Aorta (tissue), 5 donors: ENCODE results near the gene LGALS3. TPM values are rescaled to one million over a fixed set of nuclear protein-coding genes. Genes with fewer than 3 reads are reported as not detected.

Experiments
- ATAC-seq: fragments of 200-7000 bp; cut with Tn5 transposase; one replicate; pipeline ENCODE4 v1.9.1; 2022; ENCODE audit warnings: moderate library complexity; ENCODE audit not compliant: low FRiP score
- DNase-seq, 2 donors: peaks; one replicate each; pipeline ENCODE4 v3.0.0-alpha.2; 2020
- H3K27ac ChIP-seq, 2 donors: one replicate each; pipeline ENCODE4 v1.5.1; 2013; ENCODE audit warnings: low read length in 2 of 2, mild to moderate bottlenecking in 2 of 2, moderate library complexity in 2 of 2, control low read depth in 1 of 2, inconsistent platforms in 1 of 2, low read depth in 1 of 2
- H3K27me3 ChIP-seq, 2 donors: one replicate each; pipeline ENCODE4 v1.6.1; 2013; ENCODE audit warnings: control low read depth in 1 of 2, low read length in 1 of 2, mild to moderate bottlenecking in 1 of 2, moderate library complexity in 1 of 2; ENCODE audit not compliant: insufficient read depth in 2 of 2, control insufficient read depth in 1 of 2
- H3K36me3 ChIP-seq, 2 donors: one replicate each; pipeline ENCODE4 v1.6.1; 2013; ENCODE audit warnings: control low read depth in 1 of 2, low read length in 1 of 2, mild to moderate bottlenecking in 1 of 2; ENCODE audit not compliant: insufficient read depth in 2 of 2, control insufficient read depth in 1 of 2
- H3K4me1 ChIP-seq, 2 donors: one replicate each; pipeline ENCODE4 v1.6.1; 2013; ENCODE audit warnings: low read length in 2 of 2, control low read depth in 1 of 2, mild to moderate bottlenecking in 1 of 2, moderate library complexity in 1 of 2; ENCODE audit not compliant: insufficient read depth in 2 of 2, control insufficient read depth in 1 of 2
- H3K4me3 ChIP-seq, 2 donors: one replicate each; pipeline ENCODE4 v1.5.1; 2013; ENCODE audit warnings: low read length in 2 of 2, control low read depth in 1 of 2, mild to moderate bottlenecking in 1 of 2
- H3K9me3 ChIP-seq: one replicate; pipeline ENCODE4 v1.6.1; 2013; ENCODE audit warnings: mild to moderate bottlenecking, low read length; ENCODE audit not compliant: control insufficient read depth
- WGBS, 2 donors: extraction: QIAGEN DNeasy Blood & Tissue Kit; methylation state at CpG; one replicate each; pipeline ENCODE4 v1.1.7; 2013; 5-methylcytosine and 5-hydroxymethylcytosine counted together
- intact Hi-C, 2 donors: fragments of 100-400 bp; cut with DNase I; formaldehyde crosslinking; loops; one replicate each; pipeline versions ENCODE4 v1.14.2 to v1.15.0; 2022
- polyA plus RNA-seq, 2 donors: library from polyadenylated mRNA; stranded (reverse); fragments of 200-250 nt; gene quantifications; one replicate each; pipeline ENCODE4 v1.2.3, GENCODE V29; 2013
- total RNA-seq, 2 donors: library from RNA; stranded (reverse); fragmentation: NEBNext Ultra II Directional; extraction: Animal tissue kit (Norgen Biotek cat#: 25700); gene quantifications; one replicate each; pipeline ENCODE4 v1.2.1, GENCODE V29; 2021
- donor health status: healthy with polysubstance abuse.
- donor health status: Bipolar disorder and iron deficiency.
- donor health status: DM: no; HTN: no; CAD: no.
- donor health status: DM: no; HTN: no; CAD: no.
- donor health status: DM: yes; HTN: yes; CAD: no.

The LGALS3 gene
- total and polyA plus RNA-seq, 4 donors, result 104 to 547 (median 213) TPM

GRCh38 chr14:55151601-55152000 is 22.5 kb downstream of the LGALS3 start:
- ATAC-seq (no peak), DNase-seq (no peak)
- intact Hi-C loops, result no loop called here
- H3K27me3 ChIP-seq, result no peaks in the 10 kb centered on the region
- H3K27ac ChIP-seq, result no peak overlapping the region
- H3K4me1 ChIP-seq, result no peaks in the 10 kb centered on the region
- WGBS, 2 donors, result 89 to 92% methylated on average over 1 of the region's 1 CpG
- no peaks in the 10 kb centered on the region for H3K36me3 ChIP-seq
- H3K9me3 ChIP-seq, result no peaks in the 10 kb centered on the region
- H3K4me3 ChIP-seq, result no peak overlapping the region

GRCh38 chr14:55152052-55152753 is 23.2 kb downstream of the LGALS3 start:
- H3K9me3 ChIP-seq, result no peaks in the 10 kb centered on the region
- no peak for ATAC-seq
- H3K27ac ChIP-seq, result no peak overlapping the region
- H3K4me1 ChIP-seq, result no peaks in the 10 kb centered on the region
- no peaks in the 10 kb centered on the region for H3K27me3 ChIP-seq
- no peak overlapping the region for H3K4me3 ChIP-seq
- DNase-seq, result no peak
- no peaks in the 10 kb centered on the region for H3K36me3 ChIP-seq
- intact Hi-C loops, result no loop called here
- WGBS, 2 donors, result 81 to 86% methylated on average over 1 of the region's 1 CpG

- no peak overlapping the region for H3K4me3 ChIP-seq
- H3K9me3 ChIP-seq, result no peaks in the 10 kb centered on the region
- DNase-seq, result no peak
- no peaks in the 10 kb centered on the region for H3K4me1 ChIP-seq
- no peak overlapping the region for H3K27ac ChIP-seq
- WGBS, 2 donors, result 94 to 97% methylated on average over 3 of the region's 3 CpGs
- no peak for ATAC-seq
- no peaks in the 10 kb centered on the region for H3K27me3 ChIP-seq
- intact Hi-C loops, result no loop called here
- H3K36me3 ChIP-seq, result no peaks in the 10 kb centered on the region
Observed at GRCh38 chr14:55153951-55154350, 24.9 kb downstream of the LGALS3 start.

- Histone ChIP-seq H3K4me3 (no peak overlapping the region), H3K27ac (no peak overlapping the region), H3K36me3 (no peaks in the 10 kb centered on the region), H3K4me1 (no peaks in the 10 kb centered on the region), H3K27me3 (no peaks in the 10 kb centered on the region), H3K9me3 (no peaks in the 10 kb centered on the region)
- 89 to 91% methylated on average over 1 of the region's 1 CpG for WGBS, 2 donors
- intact Hi-C loops, result no loop called here
- no peak for ATAC-seq
- no peak for DNase-seq
Observed at GRCh38 chr14:55157080-55157479, 28.0 kb downstream of the LGALS3 start.

DNA sequence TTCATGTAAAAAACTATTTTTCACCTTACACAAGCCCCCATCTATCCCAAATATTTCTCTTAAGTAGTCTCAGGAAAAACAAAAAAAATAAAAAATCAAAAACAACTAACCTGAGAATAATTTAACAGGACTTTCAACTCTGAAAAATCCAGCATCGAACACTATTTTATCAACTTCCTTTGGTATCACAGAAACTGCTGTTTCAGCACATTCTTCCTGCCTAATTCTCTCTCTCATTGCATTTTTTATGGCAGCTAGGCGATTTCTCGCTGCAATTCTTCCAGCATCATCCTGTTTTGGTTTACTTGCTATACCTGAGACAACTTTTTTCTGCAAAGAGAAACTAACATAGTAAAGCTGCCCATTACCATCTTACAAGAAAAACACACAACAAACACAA is 29.4 kb downstream of the LGALS3 start:
- intact Hi-C loops, result loop anchor here in 1 of 2 donors (2.0 kb wide), 1 partner anchor 70 kb away; no protein-coding TSS in a partner anchor

GRCh38 chr14:55160989-55161388 is 31.9 kb downstream of the LGALS3 start:
- Histone ChIP-seq H3K9me3 (no peaks in the 10 kb centered on the region), H3K36me3 (no peaks in the 10 kb centered on the region), H3K4me3 (no peak overlapping the region), H3K27me3 (no peaks in the 10 kb centered on the region), H3K27ac (no peak overlapping the region), H3K4me1 (no peaks in the 10 kb centered on the region)
- ATAC-seq, result no peak
- no peak for DNase-seq
- intact Hi-C loops, result loop anchor here in 1 of 2 donors (2.0 kb wide), 1 partner anchor 70 kb away; no protein-coding TSS in a partner anchor

More for the DNA sequence above, 29.4 kb downstream of the LGALS3 start:
- no peak overlapping the region for H3K27ac ChIP-seq
- no peaks in the 10 kb centered on the region for H3K27me3 ChIP-seq
- WGBS, 2 donors, result 52 to 68% methylated on average over 3 of the region's 3 CpGs
- ATAC-seq (no peak), DNase-seq (no peak)
- H3K4me1 ChIP-seq, result no peaks in the 10 kb centered on the region
- no peak overlapping the region for H3K4me3 ChIP-seq
- no peaks in the 10 kb centered on the region for H3K36me3 ChIP-seq
- no peaks in the 10 kb centered on the region for H3K9me3 ChIP-seq

- ATAC-seq, result no peak
- H3K4me1 ChIP-seq, result no peaks in the 10 kb centered on the region
- no peak for DNase-seq
Observed at GRCh38 chr14:55170526-55170925, 41.5 kb downstream of the LGALS3 start.

GRCh38 chr14:55180006-55180405 is 51.0 kb downstream of the LGALS3 start:
- ATAC-seq (no peak), DNase-seq (no peak)
- H3K27me3 ChIP-seq, result no peaks in the 10 kb centered on the region
- no peak overlapping the region for H3K4me3 ChIP-seq
- no peaks in the 10 kb centered on the region for H3K36me3 ChIP-seq
- H3K9me3 ChIP-seq, result no peaks in the 10 kb centered on the region
- WGBS, 2 donors, result 51 to 53% methylated on average over 2 of the region's 2 CpGs
- H3K4me1 ChIP-seq, result no peaks in the 10 kb centered on the region
- no peak overlapping the region for H3K27ac ChIP-seq
- intact Hi-C loops, result no loop called here

More at GRCh38 chr14:55170526-55170925, 41.5 kb downstream of the LGALS3 start:
- no peak overlapping the region for H3K4me3 ChIP-seq
- H3K27ac ChIP-seq, result no peak overlapping the region
- intact Hi-C loops, result no loop called here
- H3K36me3 ChIP-seq, result no peaks in the 10 kb centered on the region
- WGBS, 2 donors, result 65 to 69% methylated on average over 2 of the region's 2 CpGs
- no peaks in the 10 kb centered on the region for H3K27me3 ChIP-seq
- no peaks in the 10 kb centered on the region for H3K9me3 ChIP-seq

DNA sequence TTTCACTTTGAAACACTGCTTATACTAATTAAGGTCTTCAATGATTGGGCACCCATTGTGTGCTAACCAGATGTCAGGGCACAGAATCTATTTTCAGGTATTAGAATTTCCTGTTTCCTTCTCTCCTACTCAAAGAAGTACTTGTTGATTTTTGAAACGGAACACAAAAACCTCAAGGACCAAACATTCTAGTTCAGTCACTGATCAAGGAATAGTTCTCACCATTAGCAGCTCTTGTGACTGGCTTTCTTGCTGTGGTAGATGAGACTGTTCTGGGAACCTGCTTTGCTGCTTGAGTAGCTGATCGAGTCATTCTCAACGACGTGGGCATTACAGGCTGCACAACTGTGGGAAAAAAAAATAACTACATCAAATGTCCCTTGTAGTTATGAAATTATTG is 51.4 kb downstream of the LGALS3 start:
- WGBS, 2 donors, result 45 to 46% methylated on average over 4 of the region's 4 CpGs
- Histone ChIP-seq H3K27ac (no peak overlapping the region), H3K9me3 (no peaks in the 10 kb centered on the region), H3K36me3 (no peaks in the 10 kb centered on the region), H3K27me3 (no peaks in the 10 kb centered on the region), H3K4me1 (no peaks in the 10 kb centered on the region), H3K4me3 (no peak overlapping the region)
- intact Hi-C loops, result no loop called here
- DNase-seq (no peak), ATAC-seq (no peak)
